GM18502 (cell line): Measurements from ENCODE around the gene DOCK8.

Source experiments
- ATAC-seq: cut with Tn5 transposase; IDR thresholded peaks from one replicate; pipeline ENCODE4 v1.9.1; 2021; ENCODE audit warnings: mild to moderate bottlenecking; ENCODE audit not compliant: unreplicated experiment, poor library complexity

Gene DOCK8

GRCh38 chr9:447230-448025 lies 232.8 kb downstream of the DOCK8 start:
- ATAC-seq: peak; percentile 65

GRCh38 chr9:450057-450456 lies 235.4 kb downstream of the DOCK8 start:
- ATAC-seq: no peak

- no peak for ATAC-seq
Measured at GRCh38 chr9:450561-450960, 235.9 kb downstream of the DOCK8 start.

GRCh38 chr9:453832-454231 lies 239.2 kb downstream of the DOCK8 start:
- no peak for ATAC-seq

- no peak for ATAC-seq
Measured at GRCh38 chr9:456365-456764, 241.7 kb downstream of the DOCK8 start.

GRCh38 chr9:458590-458989 lies 243.9 kb downstream of the DOCK8 start:
- ATAC-seq: no peak

GRCh38 chr9:459491-460444 lies 245.1 kb downstream of the DOCK8 start:
- ATAC-seq: no peak

- ATAC-seq: no peak
Measured at GRCh38 chr9:462121-462520, 247.5 kb downstream of the DOCK8 start.

GRCh38 chr9:462606-463005 lies 247.9 kb downstream of the DOCK8 start:
- ATAC-seq: no peak

GRCh38 chr9:463455-464171 lies 248.9 kb downstream of the DOCK8 start:
- ATAC-seq: no peak

GRCh38 chr9:466747-467146 lies 252.1 kb downstream of the DOCK8 start:
- no peak for ATAC-seq

- ATAC-seq: no peak
Measured at GRCh38 chr9:468766-469426, 254.2 kb downstream of the DOCK8 start.

- peak; percentile 93 for ATAC-seq
Measured at GRCh38 chr9:469672-470551, 255.2 kb downstream of the DOCK8 start.

- ATAC-seq: no peak
Measured at GRCh38 chr9:470552-471194, 256.0 kb downstream of the DOCK8 start.

- ATAC-seq: no peak
Measured at GRCh38 chr9:471320-471719, 256.7 kb downstream of the DOCK8 start.

- ATAC-seq: no peak
Measured at GRCh38 chr9:472479-473075, 257.9 kb downstream of the DOCK8 start.

GRCh38 chr9:477193-477592 lies 262.5 kb downstream of the DOCK8 start:
- no peak for ATAC-seq

GRCh38 chr9:479304-479970 lies 264.8 kb downstream of the DOCK8 start:
- ATAC-seq: no peak
